Central memory CD8-positive, alpha-beta T cell (primary cell): ENCODE results near the gene BICD1.

ENCODE experiments used
- ATAC-seq: fragments of 150-1000 bp; cut with Tn5 transposase; replicated peaks from 2 replicates; pipeline ENCODE4 v1.10.0; 2022; ENCODE audit warnings: mild to moderate bottlenecking, moderate FRiP score, moderate number of reproducible peaks; ENCODE audit not compliant: poor library complexity, severe bottlenecking; ENCODE audit errors: extremely low read depth
- DNase-seq, 2 donors: peaks; one replicate each; pipeline ENCODE4 v3.0.0; 2021; ENCODE audit warnings: low spot score in 2 of 2
- H3K27ac Mint-ChIP-seq: one replicate; pipeline ENCODE4 v1.8.0; 2022; ENCODE audit warnings: low read depth, mild to moderate bottlenecking, moderate library complexity, mixed read lengths
- H3K27me3 Mint-ChIP-seq: one replicate; pipeline ENCODE4 v1.8.0; 2022; ENCODE audit warnings: mixed read lengths
- H3K36me3 Mint-ChIP-seq: one replicate; pipeline ENCODE4 v1.8.0; 2022; ENCODE audit warnings: mild to moderate bottlenecking, moderate library complexity, mixed read lengths; ENCODE audit not compliant: insufficient read depth
- H3K4me1 Mint-ChIP-seq: one replicate; pipeline ENCODE4 v1.8.0; 2022; ENCODE audit warnings: mixed read lengths
- H3K4me3 Mint-ChIP-seq: one replicate; pipeline ENCODE4 v1.8.0; 2022; ENCODE audit warnings: mild to moderate bottlenecking, moderate library complexity, mixed read lengths
- H3K9me3 Mint-ChIP-seq: one replicate; pipeline ENCODE4 v1.8.0; 2022; ENCODE audit warnings: mixed read lengths

Gene BICD1

DNA sequence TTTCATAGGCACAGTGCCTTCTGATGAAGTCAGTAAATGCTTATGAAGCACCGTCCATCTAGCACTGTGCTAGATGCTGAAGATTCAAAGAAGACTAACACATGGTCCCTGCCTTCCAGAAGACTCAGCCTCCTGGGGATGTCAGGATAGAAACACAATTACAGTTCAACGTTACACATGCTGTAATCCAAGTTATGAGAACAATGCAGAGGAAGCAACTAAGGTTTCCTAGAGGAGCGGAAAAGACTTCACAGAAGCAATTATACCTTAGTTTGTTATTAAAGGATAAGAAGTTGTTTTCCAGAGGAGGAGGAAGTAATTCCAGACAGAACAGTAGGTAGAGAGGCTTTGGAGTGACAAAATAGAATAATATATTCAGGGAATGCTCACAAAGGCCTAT, 225.8 kb downstream of the BICD1 start:
- Mint-ChIP-seq H3K36me3 (peaks cover 4% of the 10 kb centered on the region), H3K27ac (no peak overlapping the region), H3K27me3 (no peaks in the 10 kb centered on the region), H3K4me3 (no peak overlapping the region), H3K9me3 (no peaks in the 10 kb centered on the region), H3K4me1 (no peaks in the 10 kb centered on the region)
- DNase-seq (no peak), ATAC-seq (no peak)

DNA sequence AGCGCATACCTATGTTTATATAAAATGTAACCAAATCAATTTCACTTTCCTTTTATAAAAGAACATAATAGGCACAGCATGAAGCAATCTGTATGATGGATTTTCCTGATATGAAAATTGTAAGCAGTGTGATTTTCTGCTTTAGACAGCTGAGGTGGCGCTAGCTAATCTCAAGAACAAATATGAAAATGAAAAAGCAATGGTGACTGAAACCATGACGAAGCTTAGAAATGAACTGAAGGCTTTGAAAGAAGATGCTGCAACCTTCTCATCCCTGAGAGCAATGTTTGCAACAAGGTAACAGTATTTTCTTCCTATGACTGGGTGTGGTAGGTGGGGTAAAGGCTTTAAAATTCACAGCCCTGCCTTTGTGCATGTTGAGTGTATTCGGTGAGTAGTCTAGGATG, 227.7 kb downstream of the BICD1 start:
- Mint-ChIP-seq H3K36me3 (peaks cover 6% of the 10 kb centered on the region), H3K4me3 (no peak overlapping the region), H3K27me3 (no peaks in the 10 kb centered on the region), H3K27ac (no peak overlapping the region), H3K4me1 (no peaks in the 10 kb centered on the region), H3K9me3 (no peaks in the 10 kb centered on the region)
- ATAC-seq: no peak
- DNase-seq: no peak

DNA sequence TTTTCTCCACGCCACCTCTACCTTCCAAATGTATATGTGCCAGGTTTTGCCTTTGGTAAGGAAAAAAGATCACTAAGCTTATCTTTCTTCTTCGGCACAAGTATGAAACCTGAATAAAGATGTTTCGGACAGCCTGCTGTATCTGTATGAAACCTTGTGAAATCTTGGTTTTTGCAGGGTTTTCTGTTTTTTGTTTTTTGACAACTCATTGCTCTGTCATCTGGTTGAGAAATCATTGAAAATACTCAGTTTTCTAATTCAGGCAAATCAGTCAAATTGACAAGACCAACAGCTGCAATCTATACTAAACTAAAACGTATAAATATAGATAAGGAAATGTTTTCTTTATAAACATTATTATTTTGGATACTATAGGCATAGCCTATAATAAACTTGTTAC, 229.6 kb downstream of the BICD1 start:
- no peaks in the 10 kb centered on the region for H3K9me3 Mint-ChIP-seq
- ATAC-seq: no peak
- no peaks in the 10 kb centered on the region for H3K27me3 Mint-ChIP-seq
- no peaks in the 10 kb centered on the region for H3K4me1 Mint-ChIP-seq
- no peak overlapping the region for H3K27ac Mint-ChIP-seq
- no peak overlapping the region for H3K4me3 Mint-ChIP-seq
- H3K36me3 Mint-ChIP-seq: peaks cover 6% of the 10 kb centered on the region
- DNase-seq: no peak

DNA sequence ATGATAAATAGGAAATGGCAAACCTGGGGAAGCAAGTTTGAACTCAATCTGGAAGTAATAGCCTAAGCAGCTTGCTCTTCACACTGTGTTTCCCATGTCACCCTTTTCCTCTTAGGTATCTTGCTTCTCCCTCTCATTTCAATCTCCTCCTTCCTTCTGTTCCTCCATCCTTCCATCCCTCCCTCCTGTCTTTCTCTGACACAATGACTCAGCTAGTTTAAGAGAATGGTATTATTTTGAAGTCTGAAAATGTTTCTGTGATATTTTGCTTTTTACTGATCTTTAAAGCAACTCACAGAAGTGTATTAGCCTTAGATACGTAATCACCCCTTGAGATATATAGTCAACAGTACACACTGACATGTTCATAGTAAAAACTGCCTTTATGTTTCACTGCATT, 236.8 kb downstream of the BICD1 start:
- Mint-ChIP-seq H3K27ac (no peak overlapping the region), H3K36me3 (peaks cover 9% of the 10 kb centered on the region), H3K27me3 (no peaks in the 10 kb centered on the region), H3K4me3 (no peak overlapping the region), H3K9me3 (no peaks in the 10 kb centered on the region), H3K4me1 (no peaks in the 10 kb centered on the region)
- DNase-seq (no peak), ATAC-seq (no peak)

DNA sequence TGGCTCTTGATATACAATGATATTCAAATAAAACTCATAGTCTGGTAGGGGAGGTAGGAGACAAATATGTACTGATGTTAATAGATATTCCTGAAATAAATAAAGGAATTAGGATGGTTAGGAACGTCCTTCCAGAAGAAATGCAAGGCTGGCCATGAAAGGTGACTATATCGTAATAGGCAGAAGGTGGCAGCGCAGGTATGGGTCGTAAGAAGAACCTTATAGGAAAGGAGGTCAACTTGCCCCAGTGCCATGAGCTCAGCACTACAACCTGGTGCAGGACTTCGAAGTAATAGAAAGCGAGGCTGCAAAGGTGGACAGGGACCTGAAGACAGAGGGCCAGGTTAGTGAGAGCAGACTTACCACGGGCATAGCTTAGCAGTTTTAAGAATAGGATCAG, 237.4 kb downstream of the BICD1 start:
- Mint-ChIP-seq H3K9me3 (no peaks in the 10 kb centered on the region), H3K4me1 (no peaks in the 10 kb centered on the region), H3K27me3 (no peaks in the 10 kb centered on the region), H3K27ac (no peak overlapping the region), H3K4me3 (no peak overlapping the region), H3K36me3 (peaks cover 5% of the 10 kb centered on the region)
- no peak for ATAC-seq
- DNase-seq: no peak

DNA sequence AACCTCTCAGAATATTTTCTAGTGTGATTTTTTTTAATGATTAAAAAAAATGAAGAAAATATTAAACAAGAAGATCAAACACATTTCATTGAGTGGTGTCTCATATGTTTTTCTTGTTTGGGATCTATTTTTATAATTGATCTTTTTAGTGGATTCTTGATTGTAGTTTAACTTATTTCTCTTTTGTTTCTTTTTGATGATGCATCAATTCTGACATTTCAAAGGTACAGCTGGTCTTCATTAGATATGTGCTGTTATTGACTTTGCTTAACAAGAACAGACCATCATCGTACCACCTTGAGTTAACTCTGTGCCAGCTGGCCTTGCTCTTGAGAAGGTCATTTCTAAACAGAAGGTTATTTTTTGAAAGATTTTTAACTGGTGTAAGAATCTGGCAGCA, 246.9 kb downstream of the BICD1 start:
- Mint-ChIP-seq H3K9me3 (no peaks in the 10 kb centered on the region), H3K4me3 (no peak overlapping the region), H3K4me1 (no peaks in the 10 kb centered on the region), H3K36me3 (peaks cover 2% of the 10 kb centered on the region), H3K27ac (no peak overlapping the region), H3K27me3 (no peaks in the 10 kb centered on the region)
- ATAC-seq (no peak), DNase-seq (no peak)

DNA sequence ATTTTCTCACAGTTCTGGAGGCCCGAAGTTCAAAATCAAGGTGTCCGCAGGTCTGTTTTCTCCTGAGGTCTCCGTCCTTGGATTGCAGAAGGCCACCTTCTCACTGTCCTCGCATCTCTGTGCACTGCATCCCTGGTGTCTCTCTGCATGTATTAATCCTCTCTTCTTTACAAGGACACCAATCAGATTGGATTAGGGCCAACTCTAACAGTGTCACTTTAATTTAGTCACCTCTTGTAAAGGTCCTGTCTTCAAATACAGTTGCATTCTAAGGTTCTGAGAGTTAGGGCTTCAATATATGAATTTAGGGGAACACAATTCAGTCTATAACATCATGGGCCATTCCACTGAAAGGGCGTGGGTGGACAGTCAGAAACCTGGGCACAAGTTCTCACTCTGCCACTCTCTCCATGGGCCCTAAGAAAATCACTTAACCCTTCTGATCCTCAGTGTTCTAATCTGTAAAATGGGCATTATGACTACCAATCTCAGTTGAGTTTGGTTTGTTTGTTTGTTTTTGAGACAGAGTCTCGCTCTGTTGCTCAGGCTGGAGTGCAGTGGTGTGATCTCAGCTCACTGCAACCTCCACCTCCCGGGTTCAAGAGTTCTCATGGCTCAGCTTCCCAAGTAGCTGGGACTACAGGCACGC, 251.1 kb downstream of the BICD1 start:
- Mint-ChIP-seq H3K4me3 (no peak overlapping the region), H3K27ac (no peak overlapping the region), H3K27me3 (no peaks in the 10 kb centered on the region), H3K36me3 (peaks cover 2% of the 10 kb centered on the region), H3K9me3 (no peaks in the 10 kb centered on the region), H3K4me1 (no peaks in the 10 kb centered on the region)
- ATAC-seq: no peak
- no peak for DNase-seq

DNA sequence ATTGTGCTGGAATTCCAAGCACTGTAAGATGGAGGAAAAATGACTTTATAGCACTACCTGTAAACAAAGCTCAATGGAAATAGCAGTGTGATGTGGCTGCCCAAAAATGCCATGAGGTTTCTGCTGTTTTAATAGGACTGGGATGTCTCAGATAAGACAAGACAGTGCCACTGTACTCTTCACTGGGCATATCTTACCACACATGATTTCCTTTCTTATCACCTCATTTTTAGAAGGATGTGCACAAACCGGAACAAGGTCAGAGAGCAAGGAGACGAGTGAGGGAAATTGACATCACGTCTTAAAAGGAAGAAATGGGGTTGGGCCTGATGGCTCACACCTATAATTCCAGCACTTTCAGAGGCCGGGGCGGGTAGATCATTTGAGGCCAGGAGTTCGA, 254.3 kb downstream of the BICD1 start:
- Mint-ChIP-seq H3K36me3 (no peaks in the 10 kb centered on the region), H3K27ac (no peak overlapping the region), H3K9me3 (no peaks in the 10 kb centered on the region), H3K4me3 (no peak overlapping the region), H3K27me3 (no peaks in the 10 kb centered on the region), H3K4me1 (no peaks in the 10 kb centered on the region)
- DNase-seq (no peak), ATAC-seq (no peak)

DNA sequence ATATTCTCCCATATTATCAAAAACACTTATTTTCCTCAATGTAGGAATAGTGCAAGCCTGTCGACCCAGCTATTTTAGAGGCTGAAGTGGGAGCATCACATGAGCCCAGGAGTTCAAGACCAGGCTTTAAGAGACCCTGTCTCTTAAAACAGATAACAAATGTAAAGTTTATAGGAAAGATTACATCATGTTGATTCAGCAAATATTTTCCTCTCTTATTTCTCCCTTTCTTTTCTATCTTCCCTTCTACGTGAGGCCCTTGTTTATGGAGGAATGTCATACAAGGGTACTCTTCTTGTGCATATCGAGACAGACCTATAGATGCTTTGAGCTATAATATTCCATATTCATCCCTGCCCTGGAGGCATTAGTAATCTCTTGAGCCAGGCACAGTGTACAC, 256.2 kb downstream of the BICD1 start:
- Mint-ChIP-seq H3K4me3 (no peak overlapping the region), H3K9me3 (no peaks in the 10 kb centered on the region), H3K27me3 (no peaks in the 10 kb centered on the region), H3K27ac (no peak overlapping the region), H3K4me1 (no peaks in the 10 kb centered on the region), H3K36me3 (no peaks in the 10 kb centered on the region)
- no peak for ATAC-seq
- DNase-seq: no peak

DNA sequence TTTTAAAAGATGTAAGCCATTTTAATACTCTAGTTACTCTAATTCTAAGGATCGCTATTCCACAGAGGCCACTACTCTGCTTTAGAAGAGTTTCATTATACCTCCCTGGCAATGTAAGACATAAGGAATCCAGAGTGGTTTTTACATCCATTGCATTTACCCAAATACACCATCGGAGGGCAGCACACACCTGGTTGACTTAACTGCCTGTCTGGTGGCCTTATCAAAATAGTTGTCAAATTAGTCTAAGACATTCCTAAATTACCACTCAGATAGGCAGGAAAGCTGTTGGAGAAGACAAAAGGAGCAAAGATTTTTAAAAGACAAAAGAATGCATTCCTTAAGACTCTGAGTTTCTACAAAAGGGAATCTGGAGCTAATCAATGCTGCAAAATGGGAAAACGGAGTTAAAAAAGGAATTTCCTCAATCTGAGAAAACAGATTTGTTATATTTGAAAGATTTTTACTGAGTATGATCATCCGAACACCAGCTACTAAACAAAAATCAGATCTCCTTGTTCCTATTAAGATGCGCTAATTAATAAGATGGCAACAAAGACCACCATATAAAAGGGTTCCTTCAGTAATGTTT, 258.9 kb downstream of the BICD1 start:
- Mint-ChIP-seq H3K27me3 (no peaks in the 10 kb centered on the region), H3K36me3 (no peaks in the 10 kb centered on the region), H3K9me3 (no peaks in the 10 kb centered on the region), H3K4me3 (no peak overlapping the region), H3K27ac (no peak overlapping the region), H3K4me1 (no peaks in the 10 kb centered on the region)
- DNase-seq (no peak), ATAC-seq (no peak)

DNA sequence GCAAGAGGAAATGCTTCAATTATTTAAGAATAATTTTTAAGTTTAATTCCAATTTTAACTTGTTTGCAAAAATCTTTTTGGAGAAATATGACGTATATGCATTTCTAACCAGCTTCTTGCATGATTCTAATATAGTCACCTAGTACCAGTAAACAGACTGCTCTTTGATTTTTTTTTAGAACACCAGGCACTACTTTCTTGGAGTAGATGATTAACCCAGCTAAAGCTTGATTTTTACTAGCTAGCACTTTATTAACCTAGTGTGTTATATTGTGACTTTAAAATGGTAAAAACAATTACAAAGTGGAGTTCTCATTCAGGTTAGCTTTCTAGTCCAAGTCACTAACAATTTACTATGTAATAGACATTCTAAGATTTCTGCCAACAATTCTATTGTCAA, 260.1 kb downstream of the BICD1 start:
- Mint-ChIP-seq H3K4me1 (no peaks in the 10 kb centered on the region), H3K36me3 (no peaks in the 10 kb centered on the region), H3K27me3 (no peaks in the 10 kb centered on the region), H3K27ac (no peak overlapping the region), H3K9me3 (no peaks in the 10 kb centered on the region), H3K4me3 (no peak overlapping the region)
- DNase-seq: no peak
- ATAC-seq: no peak

DNA sequence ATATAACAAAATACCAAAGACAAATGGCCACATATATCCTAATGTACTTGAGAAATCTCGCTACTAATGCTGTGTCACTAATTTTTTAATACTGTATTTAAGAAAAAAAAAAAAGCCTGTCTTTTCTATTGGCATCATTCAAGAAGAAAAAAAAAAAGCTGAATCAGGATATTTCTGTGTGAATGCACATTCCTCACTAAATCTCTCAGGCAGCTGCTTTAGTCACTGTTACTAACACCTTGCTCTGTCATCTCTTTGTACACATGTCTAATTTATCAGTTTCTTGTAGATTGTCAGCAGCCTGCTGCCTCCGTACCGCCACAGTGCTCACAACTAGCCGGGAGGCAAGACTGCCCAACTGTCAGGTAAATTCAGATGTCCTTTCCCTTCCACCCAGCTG, 260.7 kb downstream of the BICD1 start:
- Mint-ChIP-seq H3K4me1 (no peaks in the 10 kb centered on the region), H3K36me3 (no peaks in the 10 kb centered on the region), H3K4me3 (no peak overlapping the region), H3K27me3 (no peaks in the 10 kb centered on the region), H3K9me3 (no peaks in the 10 kb centered on the region), H3K27ac (no peak overlapping the region)
- ATAC-seq (no peak), DNase-seq (no peak)

DNA sequence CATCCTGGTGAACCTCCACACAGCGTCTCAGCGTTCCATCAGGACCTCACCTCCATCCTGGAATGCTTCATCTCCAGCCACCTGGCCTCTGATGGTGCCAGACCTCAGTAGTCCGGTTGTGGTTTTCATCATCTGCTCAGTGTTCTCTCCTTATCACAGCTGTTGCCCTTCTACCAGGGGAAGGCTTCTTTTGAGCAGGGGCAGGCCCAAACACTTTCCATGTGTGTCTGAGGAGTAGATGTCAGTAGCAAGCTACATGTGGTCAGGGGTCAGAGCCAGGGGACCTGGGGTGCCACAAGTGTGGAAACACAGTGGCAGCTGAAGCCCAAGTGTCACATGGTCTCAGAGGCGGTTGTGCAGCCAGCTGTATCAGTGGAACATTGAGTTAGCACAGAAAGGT, 262.6 kb downstream of the BICD1 start:
- no peak for DNase-seq
- ATAC-seq: no peak
- Mint-ChIP-seq H3K27me3 (no peaks in the 10 kb centered on the region), H3K36me3 (no peaks in the 10 kb centered on the region), H3K27ac (no peak overlapping the region), H3K9me3 (no peaks in the 10 kb centered on the region), H3K4me3 (no peak overlapping the region), H3K4me1 (no peaks in the 10 kb centered on the region)
